HG03342 (cell line): ENCODE measurements around the gene UBE2E2.

Experiments used
- ATAC-seq: cut with Tn5 transposase; IDR thresholded peaks from one replicate; pipeline ENCODE4 v1.9.1; 2021; ENCODE audit warnings: mild to moderate bottlenecking, moderate library complexity; ENCODE audit not compliant: unreplicated experiment

Gene UBE2E2

DNA sequence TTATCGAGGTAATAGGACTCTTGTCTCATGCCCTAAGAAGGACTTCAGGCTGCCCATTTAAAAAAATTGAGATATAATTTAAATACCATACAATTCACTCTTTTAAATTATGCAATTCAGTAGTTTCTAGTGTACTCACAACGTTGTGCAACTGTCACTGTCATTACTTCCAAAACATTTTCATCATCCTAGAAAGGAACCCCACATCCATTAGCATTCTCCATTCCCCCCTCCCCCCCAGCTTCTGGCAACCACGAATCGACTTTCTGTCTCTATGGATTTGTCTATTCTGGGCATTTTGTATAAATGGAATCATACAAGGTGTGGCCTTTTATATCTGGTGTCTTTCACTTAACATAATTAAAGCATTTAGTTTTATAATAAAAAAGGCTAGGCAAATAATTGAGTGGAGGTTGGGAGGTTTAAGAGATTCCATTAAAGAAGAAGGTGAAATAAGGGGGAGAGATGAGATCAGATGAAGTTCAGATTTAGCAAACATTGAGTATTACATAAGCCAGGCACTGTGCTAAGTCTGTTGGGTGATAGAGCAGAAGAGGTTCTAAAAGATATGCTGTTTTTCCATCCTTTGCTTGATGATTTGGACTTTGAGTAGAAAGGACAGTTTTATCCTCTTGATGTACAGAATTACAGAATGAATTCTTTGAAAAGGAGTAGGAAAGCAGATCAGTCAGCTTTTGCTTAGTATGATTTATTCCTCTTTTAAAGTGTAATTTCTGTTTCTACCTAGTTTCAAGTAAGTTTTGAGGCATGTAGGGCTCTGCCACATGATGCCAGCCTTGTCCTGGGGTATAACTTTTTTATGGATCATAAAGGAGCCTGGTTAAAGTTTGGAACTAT, 36.3 kb downstream of the UBE2E2 start:
- no peak for ATAC-seq

DNA sequence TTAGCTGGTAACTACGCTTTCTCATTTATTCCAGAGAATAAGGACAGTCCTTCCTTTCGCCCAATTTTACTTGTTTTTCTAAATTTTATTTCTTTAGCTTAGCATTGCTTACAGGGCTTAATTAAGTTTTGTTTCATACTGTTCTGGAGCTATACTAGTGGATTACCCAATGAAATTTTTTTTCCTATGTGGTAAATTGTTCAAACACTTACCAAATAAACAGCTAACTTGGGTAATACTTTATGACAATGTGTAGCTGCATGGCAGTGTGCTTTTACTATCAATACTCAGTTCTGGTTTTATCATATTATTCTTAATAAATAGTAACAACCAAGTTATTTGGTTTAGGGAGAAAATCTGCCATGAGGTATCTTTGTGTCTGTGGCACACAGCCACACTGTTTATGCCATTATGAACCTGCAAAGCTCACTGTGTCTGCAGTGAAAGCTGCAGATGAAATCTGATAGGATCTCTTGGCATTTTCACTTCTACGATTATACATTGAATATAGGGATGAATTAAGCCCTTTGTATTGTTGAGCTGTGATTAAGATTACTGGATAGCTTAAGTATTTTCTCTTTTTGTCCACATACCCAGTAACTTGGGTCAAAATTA, 37.2 kb downstream of the UBE2E2 start:
- ATAC-seq = no peak

- ATAC-seq = no peak
These were observed 38.1 kb downstream of the UBE2E2 start for GRCh38 chr3:23241256-23241655.

- ATAC-seq = no peak
These were observed 39.0 kb downstream of the UBE2E2 start for GRCh38 chr3:23242106-23242505.

- ATAC-seq = no peak
These were observed 41.4 kb downstream of the UBE2E2 start for GRCh38 chr3:23244324-23245041.

- ATAC-seq = no peak
These were observed 43.5 kb downstream of the UBE2E2 start for GRCh38 chr3:23246651-23247050.

- no peak for ATAC-seq
These were observed 45.5 kb downstream of the UBE2E2 start for GRCh38 chr3:23248594-23249131.

DNA sequence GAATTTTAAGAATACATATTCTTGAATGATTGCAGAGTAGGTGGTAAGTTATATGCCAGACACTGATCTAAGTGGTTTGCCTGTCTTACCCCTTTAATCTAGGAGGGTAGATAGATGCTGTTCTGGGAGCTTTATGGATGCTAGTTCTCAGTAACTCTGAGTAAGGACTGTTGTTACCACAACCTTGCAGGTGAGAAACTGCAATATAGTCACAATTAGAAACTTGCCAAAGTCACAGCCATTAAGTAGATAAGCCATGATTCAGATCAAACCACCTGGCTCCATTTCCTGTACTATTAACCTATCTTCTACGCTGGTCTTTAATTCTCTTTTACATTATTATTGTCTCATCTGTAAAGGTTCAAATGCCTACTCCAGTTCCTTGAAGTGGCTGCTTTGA, 46.8 kb downstream of the UBE2E2 start:
- no peak for ATAC-seq

- no peak for ATAC-seq
These were observed 49.0 kb downstream of the UBE2E2 start for GRCh38 chr3:23252122-23252521.

DNA sequence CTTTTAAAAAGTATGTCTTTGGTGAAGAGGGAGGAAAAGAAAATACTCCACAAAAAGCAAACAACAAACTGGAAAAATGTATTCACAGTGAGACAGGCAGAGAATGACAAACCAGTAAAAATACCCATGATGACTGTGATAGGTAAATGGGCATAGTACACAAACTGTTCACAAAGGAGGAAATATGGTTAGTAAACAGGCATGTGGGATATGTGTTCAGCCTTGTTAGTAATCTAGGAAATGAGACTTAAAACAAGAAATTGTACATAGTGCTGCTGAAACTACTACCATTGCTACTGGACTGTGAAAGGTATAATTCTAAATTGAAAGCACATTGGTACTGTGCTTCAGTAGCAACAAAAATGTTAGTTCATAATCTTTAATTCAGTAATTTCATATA, 50.1 kb downstream of the UBE2E2 start:
- ATAC-seq = peak; percentile 64

DNA sequence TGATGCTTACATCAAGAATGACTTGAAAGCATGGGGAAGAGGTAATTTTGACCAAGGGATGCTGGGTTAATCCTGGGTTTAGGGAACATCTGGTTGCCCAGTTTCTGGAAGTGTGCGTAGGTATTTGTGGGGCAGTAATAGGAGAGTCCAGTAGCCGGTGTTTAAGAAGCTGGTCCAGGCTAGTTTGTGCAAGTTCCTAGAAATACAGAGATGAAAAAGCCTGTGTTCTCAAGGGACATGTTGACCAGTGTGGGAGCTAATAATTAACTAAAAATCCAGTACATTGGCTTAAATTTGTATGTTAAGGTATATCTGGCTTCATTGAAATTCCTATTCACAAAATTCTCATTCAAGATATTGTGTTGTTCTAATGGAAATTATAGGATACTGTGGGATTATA, 51.2 kb downstream of the UBE2E2 start:
- peak; percentile 33 for ATAC-seq

- no peak for ATAC-seq
These were observed 51.7 kb downstream of the UBE2E2 start for GRCh38 chr3:23254835-23255234.

DNA sequence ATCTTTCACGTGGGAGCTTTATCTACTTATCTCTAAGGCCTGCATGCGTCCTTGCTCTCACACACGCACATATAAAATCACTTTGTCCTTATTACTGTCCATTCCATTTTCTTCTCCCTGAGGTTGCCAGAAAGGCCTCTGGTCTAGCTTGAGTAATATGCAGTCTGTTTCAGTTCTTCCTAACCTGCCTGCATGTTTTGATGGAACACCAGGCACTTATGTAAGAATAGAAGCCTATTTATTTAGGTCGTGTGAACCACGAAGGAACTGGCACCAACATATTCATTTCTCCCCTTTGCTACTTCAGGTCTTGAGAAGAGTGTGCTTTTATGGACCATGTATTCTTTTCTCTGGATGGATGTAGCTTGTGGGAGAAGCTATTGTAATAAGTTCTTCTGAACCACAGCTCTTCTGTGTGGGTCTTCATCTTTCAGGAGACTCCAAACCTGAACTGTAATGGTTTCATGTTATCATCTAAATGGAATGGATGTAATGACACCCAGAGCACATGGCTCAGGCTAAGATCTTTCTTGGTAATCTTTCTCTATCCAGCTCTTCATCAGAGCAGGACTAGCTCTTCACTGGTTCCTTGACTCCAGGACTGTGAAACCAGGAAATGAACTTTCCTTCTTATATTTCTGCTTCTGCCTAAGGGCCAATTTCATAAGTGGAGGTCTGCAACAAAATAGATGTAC, 53.8 kb downstream of the UBE2E2 start:
- no peak for ATAC-seq

DNA sequence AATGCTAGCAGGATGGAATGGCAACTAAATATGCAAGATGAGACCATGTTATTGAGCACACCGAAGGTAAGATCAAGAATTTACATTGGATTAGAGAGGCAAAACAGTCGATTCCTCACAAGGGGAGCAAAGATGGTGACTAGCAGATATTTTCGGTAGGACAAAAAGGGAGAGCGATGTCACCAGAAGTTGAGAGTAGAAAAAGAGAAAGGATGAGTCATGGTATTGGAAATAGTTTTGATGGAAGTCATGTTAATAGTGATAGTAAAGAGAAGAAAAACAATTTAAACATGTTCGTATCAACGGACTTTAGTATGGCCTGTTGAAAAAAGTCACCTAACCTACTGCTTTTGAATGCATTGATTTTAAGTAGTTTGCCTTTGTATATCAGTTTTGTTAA, 55.0 kb downstream of the UBE2E2 start:
- no peak for ATAC-seq

- no peak for ATAC-seq
These were observed 56.4 kb downstream of the UBE2E2 start for GRCh38 chr3:23259515-23259914.

GRCh38 chr3:23262766-23263165, 59.6 kb downstream of the UBE2E2 start:
- no peak for ATAC-seq

- no peak for ATAC-seq
These were observed 60.7 kb downstream of the UBE2E2 start for GRCh38 chr3:23263796-23264195.

DNA sequence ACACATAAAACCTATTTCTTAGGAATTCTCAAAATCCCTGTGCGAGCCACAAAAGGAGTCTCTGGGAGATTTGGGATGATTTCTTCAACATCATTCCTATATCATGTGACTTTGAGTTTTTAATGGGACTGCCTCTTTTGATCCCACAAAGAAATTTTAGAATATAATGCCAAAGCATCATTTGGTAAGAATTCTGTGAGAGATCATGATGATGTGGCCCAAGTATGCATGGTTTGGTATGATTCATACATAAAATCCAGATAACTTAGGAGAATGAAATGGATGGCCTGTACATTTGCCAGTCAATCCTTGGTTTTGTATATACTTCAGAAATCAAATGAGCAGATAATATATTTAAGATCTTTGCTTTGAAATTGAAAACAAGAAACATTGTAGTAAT, 61.3 kb downstream of the UBE2E2 start:
- ATAC-seq = no peak

DNA sequence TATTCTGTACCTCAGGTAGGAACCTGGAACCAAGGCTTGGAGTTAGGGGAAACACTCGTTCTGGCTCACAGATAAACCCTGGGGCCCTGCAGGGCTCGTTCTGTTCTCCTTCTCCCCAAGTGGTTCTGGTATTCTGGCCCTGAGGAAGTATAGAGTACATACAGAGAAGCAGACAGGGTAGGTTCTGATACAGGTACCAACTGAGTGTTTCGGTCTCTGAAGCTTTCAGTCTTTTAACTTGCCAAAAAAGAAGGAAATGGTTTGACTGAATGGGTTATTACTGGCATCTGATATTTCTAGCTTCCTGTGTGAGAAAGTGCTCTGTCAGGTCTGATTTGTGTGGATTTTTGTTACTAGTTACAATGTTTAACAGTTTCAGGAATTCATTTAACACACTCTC, 67.3 kb downstream of the UBE2E2 start:
- no peak for ATAC-seq

GRCh38 chr3:23271876-23272741, 69.0 kb downstream of the UBE2E2 start:
- ATAC-seq = no peak
